ENCODE data around the gene SUSD5.
A peak's percentile ranks its signal among the peaks of the same experiment; 100 is the strongest.
"Not testable (repeated sequence)": the region's sequence is repeated elsewhere in the genome, so short reads cannot be mapped to it uniquely, and the experiment has no call there.

Gene SUSD5

GRCh38 chr3:33179132-33179531 lies 39.5 kb downstream of the SUSD5 start:
- intact Hi-C loops (cut with micrococcal nuclease) = no loop called here
- no peaks in the 10 kb centered on the region for H3K27me3 Mint-ChIP-seq
- no peak overlapping the region for H3K27ac Mint-ChIP-seq
- no peaks in the 10 kb centered on the region for H3K36me3 Mint-ChIP-seq (ENCODE audit: low read depth)
- no peak overlapping the region for H3K4me3 Mint-ChIP-seq
- H3K4me1 Mint-ChIP-seq (ENCODE audit: low read depth) = no peaks in the 10 kb centered on the region
- H3K9me3 Mint-ChIP-seq = peaks cover 8% of the 10 kb centered on the region

GRCh38 chr3:33174711-33175414 lies 43.7 kb downstream of the SUSD5 start:
- no peaks in the 10 kb centered on the region for H3K9me3 Mint-ChIP-seq
- H3K36me3 Mint-ChIP-seq (ENCODE audit: low read depth) = no peaks in the 10 kb centered on the region

GRCh38 chr3:33174095-33174494 lies 44.5 kb downstream of the SUSD5 start:
- no peaks in the 10 kb centered on the region for H3K27me3 Mint-ChIP-seq
- peaks cover 6% of the 10 kb centered on the region for H3K4me1 Mint-ChIP-seq (ENCODE audit: low read depth)
- intact Hi-C loops (cut with micrococcal nuclease) = no loop called here
- no peaks in the 10 kb centered on the region for H3K9me3 Mint-ChIP-seq
- H3K4me3 Mint-ChIP-seq = no peak overlapping the region
- H3K27ac Mint-ChIP-seq = no peak overlapping the region
- H3K36me3 Mint-ChIP-seq (ENCODE audit: low read depth) = no peaks in the 10 kb centered on the region

More at GRCh38 chr3:33174711-33175414, 43.7 kb downstream of the SUSD5 start:
- intact Hi-C loops (cut with micrococcal nuclease) = no loop called here
- Mint-ChIP-seq H3K27ac (no peak overlapping the region), H3K4me1 (ENCODE audit: low read depth) (peaks cover 6% of the 10 kb centered on the region), H3K4me3 (no peak overlapping the region), H3K27me3 (no peaks in the 10 kb centered on the region)

GRCh38 chr3:33173672-33174071 lies 44.9 kb downstream of the SUSD5 start:
- no peaks in the 10 kb centered on the region for H3K36me3 Mint-ChIP-seq (ENCODE audit: low read depth)
- intact Hi-C loops (cut with micrococcal nuclease) = no loop called here
- H3K4me3 Mint-ChIP-seq = no peak overlapping the region
- H3K4me1 Mint-ChIP-seq (ENCODE audit: low read depth) = peaks cover 6% of the 10 kb centered on the region
- H3K9me3 Mint-ChIP-seq = no peaks in the 10 kb centered on the region
- H3K27ac Mint-ChIP-seq = no peak overlapping the region
- no peaks in the 10 kb centered on the region for H3K27me3 Mint-ChIP-seq

- no peak overlapping the region for H3K27ac Mint-ChIP-seq
- intact Hi-C loops (cut with micrococcal nuclease) = no loop called here
- no peaks in the 10 kb centered on the region for H3K9me3 Mint-ChIP-seq
- H3K36me3 Mint-ChIP-seq (ENCODE audit: low read depth) = no peaks in the 10 kb centered on the region
- no peaks in the 10 kb centered on the region for H3K27me3 Mint-ChIP-seq
- H3K4me1 Mint-ChIP-seq (ENCODE audit: low read depth) = peaks cover 6% of the 10 kb centered on the region
- H3K4me3 Mint-ChIP-seq = no peak overlapping the region
Observed at GRCh38 chr3:33173103-33173502, 45.5 kb downstream of the SUSD5 start.

GRCh38 chr3:33171580-33171979 lies 47.0 kb downstream of the SUSD5 start:
- intact Hi-C loops (cut with micrococcal nuclease) = no loop called here
- H3K4me3 Mint-ChIP-seq = no peak overlapping the region
- H3K27ac Mint-ChIP-seq = no peak overlapping the region
- no peaks in the 10 kb centered on the region for H3K36me3 Mint-ChIP-seq (ENCODE audit: low read depth)
- H3K27me3 Mint-ChIP-seq = no peaks in the 10 kb centered on the region
- peaks cover 6% of the 10 kb centered on the region for H3K4me1 Mint-ChIP-seq (ENCODE audit: low read depth)
- no peaks in the 10 kb centered on the region for H3K9me3 Mint-ChIP-seq

GRCh38 chr3:33170531-33170930 lies 48.1 kb downstream of the SUSD5 start:
- no peaks in the 10 kb centered on the region for H3K9me3 Mint-ChIP-seq
- no peak overlapping the region for H3K27ac Mint-ChIP-seq
- no peak overlapping the region for H3K4me3 Mint-ChIP-seq
- peaks cover 6% of the 10 kb centered on the region for H3K4me1 Mint-ChIP-seq (ENCODE audit: low read depth)
- intact Hi-C loops (cut with micrococcal nuclease) = no loop called here
- H3K27me3 Mint-ChIP-seq = no peaks in the 10 kb centered on the region
- no peaks in the 10 kb centered on the region for H3K36me3 Mint-ChIP-seq (ENCODE audit: low read depth)

GRCh38 chr3:33167716-33168336 lies 50.8 kb downstream of the SUSD5 start:
- H3K36me3 Mint-ChIP-seq (ENCODE audit: low read depth) = no peaks in the 10 kb centered on the region

GRCh38 chr3:33167284-33167683 lies 51.3 kb downstream of the SUSD5 start:
- H3K27ac Mint-ChIP-seq = no peak overlapping the region
- no peaks in the 10 kb centered on the region for H3K9me3 Mint-ChIP-seq
- no peaks in the 10 kb centered on the region for H3K36me3 Mint-ChIP-seq (ENCODE audit: low read depth)
- peaks cover 11% of the 10 kb centered on the region for H3K4me1 Mint-ChIP-seq (ENCODE audit: low read depth)
- intact Hi-C loops (cut with micrococcal nuclease) = no loop called here
- no peak overlapping the region for H3K4me3 Mint-ChIP-seq
- H3K27me3 Mint-ChIP-seq = no peaks in the 10 kb centered on the region

More at GRCh38 chr3:33167716-33168336, 50.8 kb downstream of the SUSD5 start:
- intact Hi-C loops (cut with micrococcal nuclease) = no loop called here
- H3K27ac Mint-ChIP-seq = no peak overlapping the region
- H3K4me1 Mint-ChIP-seq (ENCODE audit: low read depth) = peaks cover 11% of the 10 kb centered on the region
- H3K4me3 Mint-ChIP-seq = no peak overlapping the region
- no peaks in the 10 kb centered on the region for H3K9me3 Mint-ChIP-seq
- no peaks in the 10 kb centered on the region for H3K27me3 Mint-ChIP-seq

- Mint-ChIP-seq H3K4me1 (ENCODE audit: low read depth) (peaks cover 6% of the 10 kb centered on the region), H3K4me3 (no peak overlapping the region), H3K36me3 (ENCODE audit: low read depth) (no peaks in the 10 kb centered on the region), H3K9me3 (no peaks in the 10 kb centered on the region), H3K27me3 (no peaks in the 10 kb centered on the region), H3K27ac (no peak overlapping the region)
- intact Hi-C loops (cut with micrococcal nuclease) = no loop called here
Observed at GRCh38 chr3:33166095-33166494, 52.5 kb downstream of the SUSD5 start.

- Mint-ChIP-seq H3K27me3 (no peaks in the 10 kb centered on the region), H3K9me3 (no peaks in the 10 kb centered on the region), H3K27ac (no peak overlapping the region), H3K4me3 (no peak overlapping the region), H3K4me1 (ENCODE audit: low read depth) (peaks cover 6% of the 10 kb centered on the region), H3K36me3 (ENCODE audit: low read depth) (no peaks in the 10 kb centered on the region)
- intact Hi-C loops (cut with micrococcal nuclease) = no loop called here
Observed at GRCh38 chr3:33165372-33165771, 53.2 kb downstream of the SUSD5 start.

- H3K27ac Mint-ChIP-seq; H3K9me3 Mint-ChIP-seq; H3K36me3 Mint-ChIP-seq (ENCODE audit: low read depth); H3K4me3 Mint-ChIP-seq; H3K27me3 Mint-ChIP-seq; intact Hi-C loops (cut with micrococcal nuclease): not testable (repeated sequence)
- peaks cover 21% of the 10 kb centered on the region for H3K4me1 Mint-ChIP-seq (ENCODE audit: low read depth)
Observed at GRCh38 chr3:33162621-33163020, 56.0 kb downstream of the SUSD5 start.

GRCh38 chr3:33159981-33160380 lies 58.6 kb downstream of the SUSD5 start:
- intact Hi-C loops (cut with micrococcal nuclease) = no loop called here
- H3K27ac Mint-ChIP-seq = peak overlapping the region; percentile 76
- peaks cover 21% of the 10 kb centered on the region for H3K4me1 Mint-ChIP-seq (ENCODE audit: low read depth)
- no peaks in the 10 kb centered on the region for H3K36me3 Mint-ChIP-seq (ENCODE audit: low read depth)
- H3K9me3 Mint-ChIP-seq = no peaks in the 10 kb centered on the region
- no peak overlapping the region for H3K4me3 Mint-ChIP-seq
- no peaks in the 10 kb centered on the region for H3K27me3 Mint-ChIP-seq

- Mint-ChIP-seq H3K9me3 (no peaks in the 10 kb centered on the region), H3K36me3 (ENCODE audit: low read depth) (no peaks in the 10 kb centered on the region), H3K4me1 (ENCODE audit: low read depth) (peaks cover 20% of the 10 kb centered on the region), H3K27me3 (no peaks in the 10 kb centered on the region), H3K27ac (peak overlapping the region; percentile 76), H3K4me3 (peak overlapping the region; percentile 10)
- intact Hi-C loops (cut with micrococcal nuclease) = no loop called here
Observed at GRCh38 chr3:33159234-33159633, 59.4 kb downstream of the SUSD5 start.

GRCh38 chr3:33155301-33155700 lies 63.3 kb downstream of the SUSD5 start:
- Mint-ChIP-seq H3K27me3 (no peaks in the 10 kb centered on the region), H3K9me3 (no peaks in the 10 kb centered on the region), H3K4me3 (no peak overlapping the region), H3K27ac (no peak overlapping the region), H3K4me1 (ENCODE audit: low read depth) (peaks cover 16% of the 10 kb centered on the region), H3K36me3 (ENCODE audit: low read depth) (no peaks in the 10 kb centered on the region)
- intact Hi-C loops (cut with micrococcal nuclease) = no loop called here

Data from dendritic cell treated with granulocyte-macrophage colony-stimulating factor and Interleukin-4, amounts not matched to agents 40 ng/mL and 50 ng/mL, for 4 days (primary cell).